GM18505 (cell line): ENCODE results near the gene KIF2C.
"Not testable (repeated sequence)": the region's sequence is repeated elsewhere in the genome, so short reads cannot be mapped to it uniquely, and the experiment has no call there.

Experiments
- ATAC-seq: cut with Tn5 transposase; IDR thresholded peaks from one replicate; pipeline ENCODE4 v1.9.1; 2021; ENCODE audit not compliant: unreplicated experiment
- POLR2A ChIP-seq: IDR thresholded peaks from 4 replicates; pipeline ENCODE4 v1.6.1; 2011; ENCODE audit warnings: borderline replicate concordance; ENCODE audit not compliant: insufficient read depth, insufficient read length; ENCODE audit errors: extremely low read depth

KIF2C gene

GRCh38 chr1:44786138-44786840 is 46.7 kb downstream of the KIF2C start:
- no peak for ATAC-seq

GRCh38 chr1:44786841-44787426 is 47.3 kb downstream of the KIF2C start:
- TF ChIP-seq POLR2A, result no peak
- no peak for ATAC-seq

More at GRCh38 chr1:44786138-44786840, 46.7 kb downstream of the KIF2C start:
- TF ChIP-seq POLR2A, result peak; percentile 53

- no peak for ATAC-seq
- no peak for TF ChIP-seq POLR2A
These were observed 47.9 kb downstream of the KIF2C start for GRCh38 chr1:44787506-44787905.

- no peak for TF ChIP-seq POLR2A
- ATAC-seq, result no peak
These were observed 48.7 kb downstream of the KIF2C start, which contains the start of gene BEST4 for GRCh38 chr1:44788120-44788860. Gene BEST4, minus strand, starts transcription at chr1:44788170. Its CDS starts 465 bp downstream, at chr1:44787705.

GRCh38 chr1:44790968-44791801 is 51.5 kb downstream of the KIF2C start:
- no peak for TF ChIP-seq POLR2A
- ATAC-seq, result no peak

- no peak for ATAC-seq
- TF ChIP-seq POLR2A, result no peak
These were observed 53.3 kb downstream of the KIF2C start for GRCh38 chr1:44792736-44793502.

- ATAC-seq, result not testable (repeated sequence)
These were observed 58.2 kb downstream of the KIF2C start for GRCh38 chr1:44797886-44798285.

GRCh38 chr1:44798481-44799365 is 59.1 kb downstream of the KIF2C start:
- no peak for ATAC-seq
- TF ChIP-seq POLR2A, result no peak

GRCh38 chr1:44799770-44800584 is 60.3 kb downstream of the KIF2C start, which contains the start of gene PLK3:
Gene PLK3, plus strand, starts transcription at chr1:44800377. Its CDS starts 87 bp downstream, at chr1:44800464.
- ATAC-seq, result peak; percentile 79
- TF ChIP-seq POLR2A, result peak; percentile 95

- no peak for TF ChIP-seq POLR2A
- no peak for ATAC-seq
These were observed 62.1 kb downstream of the KIF2C start for GRCh38 chr1:44801491-44802305.
